ENCODE results near the gene SENP1. TPM values are rescaled to one million over a fixed set of nuclear protein-coding genes. Genes with fewer than 3 reads are reported as not detected.

Gene SENP1
- total and polyA plus RNA-seq, 2 of the 13 experiments (the other 11 are each of a cell fraction or from before 2014, with no cell fraction given), result 14.0 to 20.2 TPM

GRCh38 chr12:48004053-48004941, 101.6 kb downstream of the SENP1 start, which contains the start of gene COL2A1 (continued):
- TF ChIP-seq MAZ (IDR thresholded peaks at IDR 0.05; ENCODE audit: borderline replicate concordance, low read depth, low read length) (no peak), MAZ (CRISPR knock-in tag; IDR thresholded peaks at IDR 0.05; ENCODE audit: low read depth) (peak; percentile 71), KLF12 (CRISPR knock-in tag; IDR thresholded peaks at IDR 0.05; ENCODE audit: borderline replicate concordance) (0 out of 2 replicates have a peak, but pooled peaks have one; percentile 28), SOX5 (CRISPR knock-in tag; IDR thresholded peaks at IDR 0.05; ENCODE audit: borderline replicate concordance) (no peak)

- CTCF ChIA-PET (ENCODE audit: low intra/inter-chr PET ratio, low total read pairs), result no interaction called here
- TSS peak; percentile 52 for BruUV-seq (replicated peaks)
- no peaks in the 10 kb centered on the region for H3K9me3 ChIP-seq (ENCODE audit: low read length)
- in situ Hi-C loops (cut with HindIII; ENCODE audit: extremely low pct_ligation_motif_present, low pct_unique_long_range_greater_than_20kb), result no loop called here
- 7% methylated on average over 29 of the region's 38 CpGs for WGBS (ENCODE audit: low lambda C conversion rate)
- peaks cover 57% of the 10 kb centered on the region for H3K4me1 ChIP-seq (ENCODE audit: insufficient read depth, low read length)
- peak overlapping the region; percentile 73 for H3K4me2 ChIP-seq (ENCODE audit: low read depth, low read length)
- POLR2A ChIA-PET, result no interaction called here
- H3K27me3 ChIP-seq (ENCODE audit: control insufficient read depth in 1 of 2, insufficient read depth in 2 of 2, low read length in 2 of 2), result peaks cover 6 to 53% of the 10 kb centered on the region in 2 experiments
- DNase-seq (ENCODE audit: low spot score) (no peak), FAIRE-seq (no peak), ATAC-seq (peak; percentile 17)
- peak overlapping the region; percentile 40 to 64 (median 50); a peak in 4 of 6 replicates for H3K4me3 ChIP-seq (replicated peaks in 1 of 3; ENCODE audit: insufficient read depth in 1 of 3, low read depth in 2 of 3, low read length in 3 of 3)
- intact Hi-C loops (cut with micrococcal nuclease; ENCODE audit: unreplicated experiment), result loop anchor here (2.0 to 10.0 kb wide), 3 partner anchors 19 to 101 kb away; partner anchors contain the start of gene SENP1
- no peak overlapping the region for H2AFZ ChIP-seq (ENCODE audit: low read length)
- no peaks in the 10 kb centered on the region for H3K36me3 ChIP-seq (replicated peaks in 1 of 2; ENCODE audit: control insufficient read depth in 1 of 2, insufficient read depth in 2 of 2, low read length in 2 of 2)
- H3K27ac ChIP-seq (ENCODE audit: extremely low read length, insufficient read depth, low read length), result no peak overlapping the region
- H3K9ac ChIP-seq (ENCODE audit: insufficient read depth, low read depth, low read length), result no peak overlapping the region
- TF ChIP-seq MYNN (CRISPR knock-in tag; IDR thresholded peaks at IDR 0.05; ENCODE audit: low read depth) (no peak), HNRNPUL1 (IDR thresholded peaks at IDR 0.05; ENCODE audit: low read depth, low read length) (no peak), CTCF (CRISPR knock-in tag; IDR thresholded peaks at IDR 0.05) (peak; percentile 16; the same call in 1 of the 2 replicates), SNAI1 (CRISPR knock-in tag; IDR thresholded peaks at IDR 0.05; ENCODE audit: borderline replicate concordance) (no peak), ZFP1 (CRISPR knock-in tag; IDR thresholded peaks at IDR 0.05) (no peak), ZNF800 (CRISPR knock-in tag; IDR thresholded peaks at IDR 0.05) (peak; percentile 69; the same call in 1 of the 2 replicates)
- no peaks in the 10 kb centered on the region for H3K79me2 ChIP-seq (ENCODE audit: insufficient read depth, low read length)
- H4K20me1 ChIP-seq (ENCODE audit: insufficient read depth, low read length), result no peaks in the 10 kb centered on the region
Observed at GRCh38 chr12:48003226-48004052, 102.4 kb downstream of the SENP1 start.

Data from HepG2 (cell line).